GM12873 (cell line): ENCODE data around the gene ANKRD29.

Source experiments
- CTCF ChIP-seq: IDR thresholded peaks from 2 replicates; pipeline ENCODE4 v1.5.1; 2012; ENCODE audit warnings: low read depth, mild to moderate bottlenecking, moderate library complexity, low read length, control low read depth; ENCODE audit not compliant: insufficient read depth; ENCODE audit errors: missing control alignments

ANKRD29 gene

GRCh38 chr18:23652232-23652631 is 10.5 kb downstream of the ANKRD29 start:
- no peak for TF ChIP-seq CTCF

- no peak for TF ChIP-seq CTCF
These were observed 11.5 kb downstream of the ANKRD29 start for GRCh38 chr18:23650968-23651927.

GRCh38 chr18:23648940-23649607 is 13.6 kb downstream of the ANKRD29 start:
- no peak for TF ChIP-seq CTCF

- no peak for TF ChIP-seq CTCF
These were observed 14.3 kb downstream of the ANKRD29 start for GRCh38 chr18:23648456-23648855.

- TF ChIP-seq CTCF, result no peak
These were observed 16.4 kb downstream of the ANKRD29 start for GRCh38 chr18:23646282-23646681.

- TF ChIP-seq CTCF, result no peak
These were observed 17.0 kb downstream of the ANKRD29 start for GRCh38 chr18:23645568-23646175.

GRCh38 chr18:23643815-23644490 is 18.8 kb downstream of the ANKRD29 start:
- no peak for TF ChIP-seq CTCF
